BJ (cell line): Measurements from ENCODE around the gene ABI2. TPM values are rescaled to one million over a fixed set of nuclear protein-coding genes. Genes with fewer than 3 reads are reported as not detected.
"Not testable (repeated sequence)": the region's sequence is repeated elsewhere in the genome, so short reads cannot be mapped to it uniquely, and the experiment has no call there.

Source experiments
- CTCF ChIA-PET: fragments of 350-600 bp; formaldehyde crosslinking; extraction: SDS; loops from one replicate; lab custom pipeline; 2021; ENCODE audit warnings: antibody characterized with exemption, inconsistent platforms; lab: Yijun Ruan, JAX
- POLR2A ChIA-PET: fragments of 300-600 bp; sonication (Branson Sonifier 250); formaldehyde crosslinking; extraction: SDS; loops from one replicate; lab custom pipeline; 2021; ENCODE audit warnings: antibody characterized with exemption; lab: Charles Lee
- DNase-seq: peaks from one replicate; pipeline ENCODE4 v3.0.0-alpha.2; 2011; ENCODE audit warnings: low read depth
- H3K27me3 ChIP-seq: 2 replicates; pipeline ENCODE4 v1.6.0; 2011; ENCODE audit warnings: low read length; ENCODE audit not compliant: control insufficient read depth, insufficient read depth
- H3K36me3 ChIP-seq: 2 replicates; pipeline ENCODE4 v1.5.1; 2011; ENCODE audit warnings: low read length; ENCODE audit not compliant: control insufficient read depth, insufficient read depth
- H3K4me3 ChIP-seq: 2 replicates; pipeline ENCODE4 v1.5.1; 2011; ENCODE audit warnings: low read depth, mild to moderate bottlenecking, control low read depth, low read length
- CTCF ChIP-seq: IDR thresholded peaks from 2 replicates; pipeline ENCODE4 v1.5.1; 2011; ENCODE audit warnings: low read depth, mild to moderate bottlenecking, control low read depth, inconsistent platforms, low read length, moderate library complexity; ENCODE audit not compliant: insufficient read depth
- polyA plus RNA-seq: library from polyadenylated mRNA; depleted of rRNA; stranded (reverse); fragments of >200 nt; gene quantifications from 2 replicates; pipeline ENCODE4 v1.2.3, GENCODE V29; 2011

Gene ABI2
- polyA plus RNA-seq, 1 experiment = 56.2 TPM

GRCh38 chr2:203412546-203413331 is 84.5 kb downstream of the ABI2 start:
- CTCF ChIA-PET = interaction anchor here (0.6 to 1.0 kb wide), 2 partner anchors 10 to 1695 kb away, joined by 3 read pairs; no protein-coding TSS in a partner anchor
- peaks cover 2% of the 10 kb centered on the region for H3K36me3 ChIP-seq
- H3K27me3 ChIP-seq = no peaks in the 10 kb centered on the region
- H3K4me3 ChIP-seq = no peak overlapping the region
- DNase-seq = no peak
- POLR2A ChIA-PET = no interaction called here
- TF ChIP-seq CTCF = no peak

- CTCF ChIA-PET = interaction anchor here (0.6 to 1.0 kb wide), 2 partner anchors 12 to 1696 kb away, joined by 3 read pairs; no protein-coding TSS in a partner anchor
- peaks cover 3% of the 10 kb centered on the region for H3K36me3 ChIP-seq
- no peak overlapping the region for H3K4me3 ChIP-seq
- POLR2A ChIA-PET = no interaction called here
- DNase-seq = no peak
- no peaks in the 10 kb centered on the region for H3K27me3 ChIP-seq
- TF ChIP-seq CTCF = no peak
These were observed 85.6 kb downstream of the ABI2 start for GRCh38 chr2:203413796-203414195.

GRCh38 chr2:203418271-203418670 is 90.1 kb downstream of the ABI2 start:
- Histone ChIP-seq H3K4me3 (no peak overlapping the region), H3K27me3 (no peaks in the 10 kb centered on the region), H3K36me3 (peaks cover 2% of the 10 kb centered on the region)
- no peak for DNase-seq
- no peak for TF ChIP-seq CTCF
- POLR2A ChIA-PET = no interaction called here
- CTCF ChIA-PET = interaction anchor here (0.9 kb wide), 1 partner anchor 64 kb away, joined by 3 read pairs; no protein-coding TSS in a partner anchor

- Histone ChIP-seq H3K27me3 (no peaks in the 10 kb centered on the region), H3K4me3 (no peak overlapping the region), H3K36me3 (peaks cover 5% of the 10 kb centered on the region; the same call in 1 of the 2 replicates)
- CTCF ChIA-PET = no interaction called here
- TF ChIP-seq CTCF = no peak
- POLR2A ChIA-PET = no interaction called here
- DNase-seq = peak; percentile 39
These were observed 98.9 kb downstream of the ABI2 start for GRCh38 chr2:203427061-203427460.

GRCh38 chr2:203429643-203430042 is 101.4 kb downstream of the ABI2 start:
- H3K27me3 ChIP-seq, DNase-seq, CTCF ChIA-PET, POLR2A ChIA-PET, H3K4me3 ChIP-seq, H3K36me3 ChIP-seq: not testable (repeated sequence)
